Motor neuron (in vitro differentiated cells): ENCODE results near the gene RNF11. TPM values are rescaled to one million over a fixed set of nuclear protein-coding genes. Genes with fewer than 3 reads are reported as not detected.
"Not testable (repeated sequence)": the region's sequence is repeated elsewhere in the genome, so short reads cannot be mapped to it uniquely, and the experiment has no call there.

Experiments used
- ATAC-seq, 8 experiments: fragments of 200-7000 bp; cut with Tn5 transposase; replicated peaks in 6 of 8; 2 replicates each; pipeline ENCODE4 v1.8.0; 2021; ENCODE audit warnings: mild to moderate bottlenecking in 8 of 8, moderate library complexity in 8 of 8
- H3K27ac ChIP-seq, 2 donors: fragments of 250-450 bp; sonication (Bioruptor Pico); 2 replicates each; pipeline ENCODE4 v1.9.0; 2021; ENCODE audit warnings: antibody characterized with exemption in 2 of 2, mild to moderate bottlenecking in 2 of 2, moderate library complexity in 1 of 2
- H3K4me1 ChIP-seq, 2 donors: fragments of 250-450 bp; sonication (Bioruptor Pico); replicated peaks in 1 of 2; 2 replicates each; pipeline ENCODE4 v1.6.1; 2021; ENCODE audit warnings: antibody characterized with exemption in 2 of 2, mild to moderate bottlenecking in 2 of 2, moderate library complexity in 1 of 2
- H3K4me3 ChIP-seq, 5 donors: fragments of 250-450 bp; sonication (Bioruptor Pico); 2 replicates each; pipeline ENCODE4 v1.9.0; 2021; ENCODE audit warnings: antibody characterized with exemption in 5 of 5, mild to moderate bottlenecking in 5 of 5, moderate library complexity in 4 of 5
- whole genome bisulfite sequencing, 10 experiments: fragments of 450-650 bp; shearing (Covaris generic); methylation state at CpG; one replicate each; pipeline ENCODE4 v1.0.0; 2022; 5-methylcytosine and 5-hydroxymethylcytosine counted together
- in situ Hi-C, 9 experiments: fragments of 400-800 bp; cut with MboI; loops; one replicate each; pipeline ENCODE4 v1.15.0; 2021; ENCODE audit warnings: low sequenced_read_pairs in 9 of 9, low pct_unique_long_range_greater_than_20kb in 2 of 9; ENCODE audit not compliant: unreplicated experiment in 9 of 9
- total RNA-seq, 8 experiments: library from RNA; unstranded; fragments of 300-600 nt; gene quantifications; 2 replicates each; pipeline versions ENCODE4 v1.2.3 to v1.2.4, GENCODE V29; 2022

The RNF11 gene
- total RNA-seq, 8 experiments from 2014 or later: 45.0 to 159 (median 93.8) TPM

DNA sequence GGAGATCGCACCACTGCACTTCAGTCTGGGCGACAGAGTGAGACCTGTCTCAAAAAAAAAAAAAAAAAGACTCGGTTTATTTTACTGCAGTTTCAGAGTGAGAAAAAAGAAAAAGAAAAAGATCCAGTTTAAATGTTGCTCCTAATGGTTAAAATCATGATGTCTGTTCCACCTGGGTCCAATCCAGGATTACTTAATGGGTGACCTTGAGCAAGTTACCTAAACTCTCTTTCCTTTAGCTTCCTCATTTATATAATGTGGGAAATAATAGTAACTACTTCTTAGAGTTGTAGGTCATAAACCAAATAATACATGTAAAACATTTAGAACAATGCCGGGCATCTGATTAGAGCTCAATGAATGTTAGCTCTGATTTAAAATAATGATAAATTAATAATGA is 19.4 kb upstream of the RNF11 start:
- in situ Hi-C loops: no loop called here
- Histone ChIP-seq H3K27ac (no peak overlapping the region), H3K4me3 (no peak overlapping the region), H3K4me1 (no peaks in the 10 kb centered on the region)
- no peak for ATAC-seq
- 82 to 100% (median 93%) methylated on average over 2 to 4 of the region's 4 CpGs for WGBS, 10 experiments

DNA sequence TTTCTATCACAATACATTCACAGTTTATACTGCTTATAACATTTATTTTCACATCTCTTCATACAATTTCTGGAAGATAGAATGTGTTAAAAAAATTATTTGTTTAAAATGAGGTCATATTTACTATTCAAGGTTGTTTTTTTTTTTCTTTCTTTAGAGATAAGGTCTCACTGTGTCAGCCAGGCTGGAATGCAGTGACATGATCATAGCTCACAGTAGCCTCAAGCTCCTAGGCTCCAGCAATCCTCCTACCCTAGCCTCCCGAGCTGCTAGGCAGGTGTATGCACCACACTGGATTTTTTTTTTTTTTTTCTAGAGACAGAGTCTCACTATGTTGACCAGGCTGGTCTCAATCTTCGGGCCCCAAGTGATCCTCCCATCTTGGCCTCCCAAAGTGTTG is 19.0 kb upstream of the RNF11 start:
- Histone ChIP-seq H3K4me3 (no peak overlapping the region), H3K4me1 (no peaks in the 10 kb centered on the region), H3K27ac (no peak overlapping the region)
- in situ Hi-C loops: no loop called here
- ATAC-seq: no peak
- 73 to 100% (median 84%) methylated on average over 1 to 2 of the region's 2 CpGs; no CpG with 5 or more reads in 1 of the 10 experiments for WGBS, 10 experiments

DNA sequence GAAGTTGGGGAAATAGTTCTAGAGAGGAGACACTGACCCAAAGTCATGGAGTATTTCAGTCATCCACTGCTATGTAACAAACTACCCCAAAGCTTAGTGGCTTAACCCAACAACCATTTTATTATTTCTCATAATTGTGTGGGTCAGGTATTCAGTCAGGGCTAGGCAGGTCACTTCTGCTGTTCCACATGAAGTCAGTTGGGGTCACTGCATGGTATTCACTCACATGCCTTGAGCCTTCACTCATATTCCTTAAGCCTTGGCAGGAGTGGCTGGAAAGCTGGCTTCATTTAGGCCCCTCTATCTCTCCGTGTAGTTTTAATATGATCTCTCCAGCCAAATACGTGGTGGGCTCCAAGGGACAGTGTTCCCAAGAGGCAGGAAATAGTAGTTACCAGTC is 17.5 kb upstream of the RNF11 start:
- in situ Hi-C loops: no loop called here
- Histone ChIP-seq H3K4me1 (no peaks in the 10 kb centered on the region), H3K27ac (no peak overlapping the region), H3K4me3 (no peak overlapping the region)
- WGBS, 10 experiments: 14 to 100% (median 92%) methylated on average over 1 to 2 of the region's 2 CpGs; no CpG with 5 or more reads in 3 of the 10 experiments
- peak in 2 of 8 experiments; percentile 7 to 8 for ATAC-seq

DNA sequence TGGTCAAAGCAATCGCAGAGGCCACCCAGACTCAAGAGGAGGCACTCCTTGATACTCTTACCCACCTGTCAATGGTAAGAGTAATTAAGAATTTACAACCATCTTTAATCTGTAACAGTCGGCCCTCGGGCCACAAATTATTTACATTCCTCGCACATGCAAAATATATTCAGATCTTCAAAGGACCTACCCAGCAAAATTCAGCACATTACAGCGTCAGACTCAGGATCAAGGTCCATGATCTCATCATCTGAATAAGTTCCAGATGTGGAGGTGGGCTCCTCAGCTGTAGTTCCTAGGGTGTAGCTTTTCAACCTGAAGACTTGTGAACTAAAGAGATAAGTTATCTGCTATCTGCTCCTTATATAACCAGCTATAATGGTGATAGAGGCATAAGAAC is 17.1 kb upstream of the RNF11 start:
- peak in 3 of 8 experiments; percentile 67 to 90 (median 77) for ATAC-seq
- in situ Hi-C loops: no loop called here
- no peak overlapping the region for H3K4me3 ChIP-seq
- 0 to 90% (median 79%) methylated on average over 2 to 5 of the region's 5 CpGs; no CpG with 5 or more reads in 2 of the 10 experiments for WGBS, 10 experiments
- H3K27ac ChIP-seq: no peak overlapping the region
- no peaks in the 10 kb centered on the region for H3K4me1 ChIP-seq

DNA sequence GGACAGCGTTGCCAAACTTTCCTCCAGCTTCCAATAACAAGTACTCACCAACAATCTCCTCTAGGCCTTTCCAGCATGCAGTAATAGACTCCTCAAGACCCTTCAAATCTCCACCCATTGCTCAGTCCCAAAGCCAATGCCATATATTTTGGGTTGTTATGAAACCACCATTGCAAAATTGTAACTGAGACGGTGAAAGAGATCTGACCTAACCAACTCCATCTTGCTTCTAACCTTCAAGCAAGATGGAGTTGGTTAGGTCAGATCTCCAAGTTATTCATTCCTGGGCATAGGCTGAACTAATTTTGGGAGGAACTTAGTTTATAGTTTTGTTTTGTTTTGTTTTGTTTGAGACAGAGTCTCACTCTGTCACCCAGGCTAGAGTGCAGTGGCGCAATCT is 14.5 kb upstream of the RNF11 start:
- H3K4me3 ChIP-seq, H3K27ac ChIP-seq, H3K4me1 ChIP-seq, ATAC-seq, in situ Hi-C loops: not testable (repeated sequence)
- 57 to 100% (median 97%) methylated on average over 1 to 3 of the region's 3 CpGs; no CpG with 5 or more reads in 3 of the 10 experiments for WGBS, 10 experiments

DNA sequence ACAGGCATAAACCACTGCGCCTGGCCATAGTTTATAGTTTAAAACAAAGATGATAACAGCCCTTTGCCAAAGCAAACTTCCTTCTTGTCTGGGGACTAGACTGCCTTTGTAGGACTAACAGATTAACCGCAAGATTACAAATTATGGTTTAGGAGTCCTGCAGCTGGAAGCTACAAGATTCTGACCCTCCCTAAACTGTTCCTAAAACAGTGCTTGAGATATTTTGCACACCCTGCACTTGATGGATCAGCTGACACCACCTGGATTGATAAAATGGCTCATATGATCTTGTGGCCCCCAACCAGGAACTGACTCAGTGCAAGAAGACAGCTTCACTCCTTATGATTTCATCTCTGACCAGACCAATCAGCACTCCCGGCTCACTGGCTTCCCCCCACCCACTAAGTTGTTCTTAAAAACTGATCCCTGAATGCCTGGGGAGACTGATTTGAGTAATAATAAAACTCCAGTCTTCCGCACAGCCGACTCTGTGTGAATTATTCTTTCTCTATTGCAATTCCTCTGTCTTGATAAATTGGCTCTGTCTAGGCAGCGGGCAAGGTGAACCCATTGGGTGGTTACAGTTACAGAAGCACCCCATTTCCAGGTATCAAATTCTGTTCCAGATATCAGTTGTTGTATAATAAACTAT is 13.8 kb upstream of the RNF11 start:
- Histone ChIP-seq H3K27ac (no peak overlapping the region), H3K4me1 (peaks cover 3 to 6% of the 10 kb centered on the region in 2 donors), H3K4me3 (no peak overlapping the region)
- WGBS, 10 experiments: 58 to 100% (median 94%) methylated on average over 1 to 6 of the region's 6 CpGs; no CpG with 5 or more reads in 1 of the 10 experiments
- in situ Hi-C loops: no loop called here
- ATAC-seq: no peak

DNA sequence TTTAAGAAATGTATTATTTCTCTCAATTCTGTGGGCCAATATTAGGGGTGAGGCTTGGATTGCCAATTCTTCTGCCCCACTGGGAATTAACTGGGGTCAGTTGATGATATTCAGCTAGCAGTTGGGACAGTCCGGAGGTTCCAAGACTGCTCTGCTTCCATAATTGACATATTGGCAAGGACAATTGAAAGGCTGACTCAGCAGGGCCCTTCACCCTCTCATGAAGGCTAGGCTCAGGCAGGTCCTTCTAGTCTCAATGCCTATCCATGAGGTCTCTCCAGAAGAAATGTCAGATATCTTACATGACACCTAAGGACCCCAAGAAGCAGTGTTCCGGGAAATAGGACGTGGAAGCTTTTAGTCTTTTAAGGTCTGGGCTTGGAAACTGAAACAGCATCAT is 13.3 kb upstream of the RNF11 start:
- Histone ChIP-seq H3K27ac (no peak overlapping the region), H3K4me3 (no peak overlapping the region), H3K4me1 (peaks cover 3 to 7% of the 10 kb centered on the region in 2 donors)
- in situ Hi-C loops: no loop called here
- 26 to 100% (median 71%) methylated on average over 1 to 3 of the region's 3 CpGs; no CpG with 5 or more reads in 2 of the 10 experiments for WGBS, 10 experiments
- no peak for ATAC-seq

DNA sequence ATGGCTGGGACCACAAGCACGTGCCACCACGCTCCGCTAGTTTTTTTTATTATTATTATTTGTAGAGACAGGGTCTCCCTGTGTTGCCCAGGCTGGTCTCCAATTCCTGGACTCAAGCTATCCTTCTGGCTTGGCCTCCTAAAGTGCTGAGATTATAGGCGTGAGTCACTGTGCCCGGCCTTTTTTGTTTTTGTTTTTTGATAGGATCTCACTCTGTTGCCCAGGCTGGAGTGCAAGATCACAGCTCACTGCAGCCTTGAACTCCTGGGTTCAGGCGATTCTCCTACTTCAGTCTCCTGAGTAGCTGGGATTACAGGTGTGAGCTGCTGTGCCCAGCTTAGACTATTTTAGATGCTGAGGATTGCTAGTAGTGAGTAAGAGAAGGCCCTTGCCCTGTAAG is 11.8 kb upstream of the RNF11 start:
- in situ Hi-C loops: no loop called here
- WGBS, 10 experiments: 56 to 100% (median 83%) methylated on average over 1 to 6 of the region's 6 CpGs; no CpG with 5 or more reads in 1 of the 10 experiments
- ATAC-seq: no peak

DNA sequence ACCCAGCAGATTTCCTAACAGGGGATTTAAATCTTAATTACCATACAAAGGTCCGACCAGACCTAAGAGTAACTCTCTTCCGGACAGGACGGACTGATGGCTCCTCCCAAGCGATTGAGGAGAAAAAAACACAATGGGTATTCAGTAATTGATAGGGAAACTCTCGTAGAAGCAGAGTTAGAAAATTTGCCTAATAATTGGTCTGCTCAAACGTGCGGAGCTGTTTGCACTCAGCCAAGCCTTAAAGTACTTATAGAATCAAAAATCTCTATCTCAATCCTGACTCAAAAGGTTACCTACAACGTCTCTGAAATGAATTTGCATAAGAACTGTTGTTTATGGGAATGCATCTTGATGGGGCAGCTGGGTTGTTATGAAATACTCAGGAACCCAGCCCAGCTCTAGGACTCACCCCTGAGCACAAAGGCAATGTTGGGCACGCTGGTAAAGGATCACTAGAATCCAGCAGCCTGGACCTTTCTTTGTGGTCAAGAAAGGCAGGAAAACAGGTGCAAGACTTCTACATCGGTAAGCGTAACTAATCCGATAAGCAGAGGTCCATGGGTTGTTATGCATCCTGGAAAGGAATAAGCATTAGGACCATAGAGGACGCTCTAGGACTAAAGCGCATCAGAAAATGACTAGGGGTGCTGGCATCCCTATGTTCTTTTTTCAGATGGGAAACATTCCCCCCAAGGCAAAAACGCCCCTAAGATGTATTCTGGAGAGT is 8.7 kb upstream of the RNF11 start:
- in situ Hi-C loops, H3K4me3 ChIP-seq, ATAC-seq, H3K4me1 ChIP-seq, H3K27ac ChIP-seq: not testable (repeated sequence)
- WGBS, 10 experiments: 0 to 89% (median 62%) methylated on average over 1 to 15 of the region's 15 CpGs; no CpG with 5 or more reads in 1 of the 10 experiments

More for the DNA sequence above, 11.8 kb upstream of the RNF11 start:
- Histone ChIP-seq H3K4me3 (no peak overlapping the region), H3K4me1 (peaks cover 3 to 7% of the 10 kb centered on the region in 2 donors), H3K27ac (no peak overlapping the region)

DNA sequence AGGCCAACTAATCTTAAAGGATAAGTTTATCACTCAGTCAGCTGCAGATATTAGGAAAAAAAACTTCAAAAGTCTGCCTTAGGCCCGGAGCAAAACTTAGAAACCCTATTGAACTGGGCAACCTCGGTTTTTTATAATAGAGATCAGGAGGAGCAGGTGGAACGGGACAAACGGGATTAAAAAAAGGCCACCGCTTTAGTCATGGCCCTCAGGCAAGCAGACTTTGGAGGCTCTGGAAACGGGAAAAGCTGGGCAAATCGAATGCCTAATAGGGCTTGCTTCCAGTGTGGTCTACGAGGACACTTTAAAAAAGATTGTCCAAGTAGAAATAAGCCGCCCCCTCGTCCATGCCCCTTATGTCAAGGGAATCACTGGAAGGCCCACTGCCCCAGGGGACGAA is 7.6 kb upstream of the RNF11 start:
- in situ Hi-C loops, H3K4me1 ChIP-seq, ATAC-seq, H3K4me3 ChIP-seq, H3K27ac ChIP-seq: not testable (repeated sequence)
- 33 to 100% (median 82%) methylated on average over 1 to 7 of the region's 11 CpGs; no CpG with 5 or more reads in 1 of the 10 experiments for WGBS, 10 experiments

DNA sequence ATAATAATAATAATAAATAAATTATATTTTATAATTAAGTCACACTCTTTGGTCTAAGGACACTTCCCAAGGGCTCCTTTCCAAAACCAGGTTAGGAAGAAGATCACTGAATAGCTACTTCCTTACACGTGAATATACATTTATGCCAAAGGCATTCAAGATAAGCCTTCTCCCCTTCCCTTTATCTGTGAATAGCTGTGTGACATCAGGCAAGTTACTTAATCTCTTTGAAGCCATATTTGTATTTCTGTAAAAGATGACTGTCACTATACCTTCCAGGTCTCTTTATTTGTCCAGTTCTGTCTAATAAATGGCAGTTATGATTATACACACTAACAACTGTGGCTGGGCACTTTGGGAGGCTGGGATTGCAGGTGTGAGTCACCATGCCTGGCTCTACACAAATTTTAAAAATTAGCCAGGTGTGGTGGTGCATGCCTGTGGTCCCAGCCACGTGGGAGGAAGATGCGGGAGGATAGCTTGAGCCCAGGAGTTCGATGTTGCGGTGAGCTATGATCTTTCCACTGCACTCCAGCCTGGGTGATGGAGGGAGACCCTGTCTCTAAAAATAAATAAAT is 5.5 kb upstream of the RNF11 start:
- peaks cover 12 to 16% of the 10 kb centered on the region in 2 donors for H3K4me1 ChIP-seq
- H3K4me3 ChIP-seq: no peak overlapping the region
- in situ Hi-C loops: no loop called here
- WGBS, 10 experiments: 63 to 100% (median 92%) methylated on average over 1 to 5 of the region's 5 CpGs
- H3K27ac ChIP-seq: no peak overlapping the region
- ATAC-seq: no peak

DNA sequence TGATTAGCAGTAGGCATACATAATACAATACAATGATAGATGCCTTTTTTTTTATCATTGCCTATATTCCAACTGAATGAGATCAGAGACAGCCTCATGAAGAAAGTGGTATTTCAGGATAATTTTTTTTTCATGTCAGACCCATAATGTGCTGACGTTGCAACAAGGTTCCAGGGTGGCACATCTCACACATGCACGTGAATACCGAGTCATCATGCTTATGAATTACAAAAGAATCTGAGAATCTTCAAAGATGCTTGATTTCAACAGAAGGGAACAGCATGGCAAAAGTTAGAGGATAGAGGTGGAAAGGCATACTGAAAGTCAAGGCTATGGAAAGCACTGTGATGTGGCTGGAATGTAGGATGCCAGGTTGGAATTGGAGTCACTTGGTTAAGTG is 5.0 kb upstream of the RNF11 start:
- WGBS, 10 experiments: 25 to 100% (median 68%) methylated on average over 1 to 3 of the region's 3 CpGs; no CpG with 5 or more reads in 2 of the 10 experiments
- H3K27ac ChIP-seq: no peak overlapping the region
- H3K4me1 ChIP-seq: peaks cover 12 to 16% of the 10 kb centered on the region in 2 donors
- in situ Hi-C loops: no loop called here
- H3K4me3 ChIP-seq: no peak overlapping the region
- no peak for ATAC-seq

DNA sequence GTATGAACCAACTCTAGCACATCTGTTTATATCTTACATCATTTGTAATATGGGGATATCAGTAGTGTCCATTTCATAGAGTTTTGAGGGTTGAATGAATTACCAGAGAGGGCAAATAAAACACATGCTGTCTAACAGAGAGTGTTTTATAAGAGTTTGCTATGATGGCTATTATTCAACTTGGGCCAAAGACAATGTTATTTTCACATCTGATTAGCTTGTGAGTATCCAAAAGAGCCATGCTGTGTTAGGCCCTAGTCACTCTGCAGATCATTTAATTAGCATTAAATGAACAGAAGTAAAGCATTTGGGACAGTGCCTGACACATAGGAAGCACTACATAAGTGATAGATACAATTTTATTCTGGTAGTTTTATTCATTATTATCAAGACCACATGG is 4.2 kb upstream of the RNF11 start:
- Histone ChIP-seq H3K27ac (no peak overlapping the region), H3K4me3 (no peak overlapping the region), H3K4me1 (peaks cover 12 to 14% of the 10 kb centered on the region in 2 donors)
- in situ Hi-C loops: no loop called here
- no peak for ATAC-seq
